CD4-positive, alpha-beta memory T cell (primary cell): ENCODE results near the gene SNTB2. TPM values are rescaled to one million over a fixed set of nuclear protein-coding genes. Genes with fewer than 3 reads are reported as not detected.

Experiments
- CTCF ChIA-PET: fragments of 350-600 bp; sonication (Branson Sonifier 250); formaldehyde crosslinking; loops from one replicate; lab custom pipeline; 2021; ENCODE audit warnings: inconsistent platforms; ENCODE audit not compliant: partially characterized antibody; lab: Charles Lee
- POLR2A ChIA-PET: fragments of 350-600 bp; sonication (Branson Sonifier 250); formaldehyde crosslinking; loops from one replicate; lab custom pipeline; 2021; ENCODE audit not compliant: partially characterized antibody; lab: Charles Lee
- DNase-seq, 5 donors: peaks; one replicate each; pipeline versions ENCODE4 v3.0.0 to v3.0.0-alpha.2; 2020 to 2022; ENCODE audit warnings: mixed read lengths in 1 of 5
- H3K27ac ChIP-seq: one replicate; pipeline ENCODE4 v1.7.0; 2013; ENCODE audit warnings: low read depth, low read length
- H3K27me3 ChIP-seq: 2 replicates; pipeline ENCODE4 v1.7.0; 2013; ENCODE audit warnings: mild to moderate bottlenecking, low read length, moderate library complexity; ENCODE audit not compliant: insufficient read depth
- H3K36me3 ChIP-seq: 2 replicates; pipeline ENCODE4 v1.7.0; 2013; ENCODE audit warnings: mild to moderate bottlenecking, low read length, moderate library complexity; ENCODE audit not compliant: insufficient read depth
- H3K4me1 ChIP-seq: 2 replicates; pipeline ENCODE4 v1.7.0; 2013; ENCODE audit warnings: mild to moderate bottlenecking, low read length, moderate library complexity; ENCODE audit not compliant: insufficient read depth
- H3K4me3 ChIP-seq, 2 donors: one replicate each; pipeline ENCODE4 v1.7.0; 2013; ENCODE audit warnings: low read length in 2 of 2, mild to moderate bottlenecking in 1 of 2
- H3K9me3 ChIP-seq, 2 donors: one replicate each; pipeline ENCODE4 v1.7.0; 2013; ENCODE audit warnings: low read length in 2 of 2, control low read depth in 1 of 2; ENCODE audit not compliant: control insufficient read depth in 1 of 2
- H3K27ac Mint-ChIP-seq, 7 donors: one replicate each; pipeline ENCODE4 v1.8.0; 2020 to 2021; ENCODE audit warnings: mixed read lengths in 7 of 7, mild to moderate bottlenecking in 6 of 7, inconsistent platforms in 3 of 7, moderate library complexity in 3 of 7
- H3K27me3 Mint-ChIP-seq, 2 donors: one replicate each; pipeline ENCODE4 v1.8.0; 2020 to 2021; ENCODE audit warnings: mixed read lengths in 2 of 2
- H3K36me3 Mint-ChIP-seq, 2 donors: one replicate each; pipeline ENCODE4 v1.8.0; 2020 to 2021; ENCODE audit warnings: mixed read lengths in 2 of 2, inconsistent platforms in 1 of 2, mild to moderate bottlenecking in 1 of 2
- H3K4me1 Mint-ChIP-seq, 4 donors: one replicate each; pipeline ENCODE4 v1.8.0; 2020 to 2021; ENCODE audit warnings: mixed read lengths in 4 of 4, mild to moderate bottlenecking in 1 of 4
- H3K4me3 Mint-ChIP-seq, 8 donors: one replicate each; pipeline ENCODE4 v1.8.0; 2020 to 2021; ENCODE audit warnings: mixed read lengths in 8 of 8, mild to moderate bottlenecking in 7 of 8, moderate library complexity in 6 of 8, inconsistent platforms in 3 of 8
- H3K9me3 Mint-ChIP-seq, 8 donors: one replicate each; pipeline ENCODE4 v1.8.0; 2020 to 2021; ENCODE audit warnings: mixed read lengths in 8 of 8, mild to moderate bottlenecking in 5 of 8, inconsistent platforms in 3 of 8, moderate library complexity in 1 of 8
- intact Hi-C: fragments of 100-400 bp; cut with micrococcal nuclease; formaldehyde crosslinking; loops from one replicate; pipeline ENCODE4 v1.15.1; 2023
- polyA plus RNA-seq, 2 donors: library from polyadenylated mRNA; unstranded; fragments of 300-500 nt; fragmentation: Illumina TruSeq; gene quantifications; one replicate each; pipeline ENCODE4 v1.2.3, GENCODE V29; 2021
- total RNA-seq, 2 experiments: library from RNA; stranded (reverse); gene quantifications; one replicate each; pipeline ENCODE4 v1.2.3, GENCODE V29; 2021

The SNTB2 gene
- total and polyA plus RNA-seq, 4 experiments from 2014 or later = 4.5 to 21.2 (median 17.3) TPM

DNA sequence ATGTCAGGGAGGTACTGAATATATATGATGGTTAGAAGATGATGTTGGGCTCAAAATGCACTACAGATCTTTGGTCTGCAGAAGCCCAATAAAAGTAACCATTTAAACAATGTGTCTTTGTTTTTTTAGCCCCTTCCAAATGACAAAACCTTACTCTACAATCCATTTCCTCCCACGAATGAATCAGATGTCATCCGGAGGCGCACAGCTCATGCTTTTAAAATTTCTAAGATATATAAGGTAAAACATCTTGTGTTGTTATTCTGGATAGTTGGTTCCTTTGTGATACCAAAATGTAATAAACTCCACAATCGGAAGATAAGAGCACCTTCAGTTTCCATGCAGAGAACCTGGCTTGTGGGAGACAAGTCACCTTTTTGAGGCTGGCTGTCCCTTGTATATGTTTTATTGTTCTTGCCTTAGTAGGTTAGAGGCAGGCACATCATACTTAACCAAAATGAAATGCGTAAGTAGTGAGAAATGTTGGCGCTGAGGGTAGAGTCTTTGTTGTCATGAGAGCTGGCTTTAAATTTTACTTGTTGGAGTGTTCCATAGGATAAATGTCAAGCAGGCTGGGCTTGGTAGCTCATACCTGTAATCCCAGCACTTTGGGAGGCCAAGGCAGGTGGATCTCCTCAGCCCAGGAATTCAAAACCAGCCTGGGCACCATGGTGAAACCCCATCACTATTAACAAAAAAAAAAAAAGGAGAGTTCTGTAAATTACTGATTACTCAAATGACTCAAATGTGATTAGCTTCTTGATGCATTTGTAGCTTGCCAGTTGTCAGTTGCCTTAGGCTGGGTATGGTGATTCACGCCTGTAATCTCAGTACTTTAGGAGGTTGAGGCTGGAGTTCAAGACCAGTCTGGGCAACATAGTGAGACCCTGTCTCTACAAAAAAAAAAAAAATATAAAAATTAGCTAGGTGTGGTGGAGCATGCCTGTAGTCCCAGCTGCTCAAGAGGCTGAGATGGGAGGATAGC lies 19.7 kb upstream of the SNTB2 start:
- CTCF ChIA-PET = interaction anchor here (1.0 to 10.1 kb wide), 5 partner anchors 9 to 119 kb away, joined by 3 to 61 read pairs (median 8); partner anchors contain the start of gene SNTB2
- no peak for DNase-seq
- Histone ChIP-seq H3K4me3 (no peak overlapping the region), H3K27me3 (no peaks in the 10 kb centered on the region), H3K27ac (no peak overlapping the region), H3K4me1 (peaks cover 24% of the 10 kb centered on the region), H3K9me3 (no peaks in the 10 kb centered on the region), H3K36me3 (peaks cover 33% of the 10 kb centered on the region)
- H3K27me3 Mint-ChIP-seq = no peaks in the 10 kb centered on the region
- intact Hi-C loops = no loop called here
- peak overlapping the region in 3 of 8 donors; percentile 2 to 63 (median 58) for H3K4me3 Mint-ChIP-seq
- peaks cover 23 to 26% (median 25%) of the 10 kb centered on the region in 4 donors for H3K4me1 Mint-ChIP-seq
- POLR2A ChIA-PET = interaction anchor here (4.4 kb wide), 1 partner anchor 20 kb away, joined by 28 read pairs; the partner anchor contains the start of gene SNTB2
- peaks cover 36 to 58% of the 10 kb centered on the region in 2 donors for H3K36me3 Mint-ChIP-seq
- peak overlapping the region in 6 of 7 donors; percentile 45 to 85 (median 76) for H3K27ac Mint-ChIP-seq
- peaks cover 0 to 2% (median 0%) of the 10 kb centered on the region in 8 donors for H3K9me3 Mint-ChIP-seq

DNA sequence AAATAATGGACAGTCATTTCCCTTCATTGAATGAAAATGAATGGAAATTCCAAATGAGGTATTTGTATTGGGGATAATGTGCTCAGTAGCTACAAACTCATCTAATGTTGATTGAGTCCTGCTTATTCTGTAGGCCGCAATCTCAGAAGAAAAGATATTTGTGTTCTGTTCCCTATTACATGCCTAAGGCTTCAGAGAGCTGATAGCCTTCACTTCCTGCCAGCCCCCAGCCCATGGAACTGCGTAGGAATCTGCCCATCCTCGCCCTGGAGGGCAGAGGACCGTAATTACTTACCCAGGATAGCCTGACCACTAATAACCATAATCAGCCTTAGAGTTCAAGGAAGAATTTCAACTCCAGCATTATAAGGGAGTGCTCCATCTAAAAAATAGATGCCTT lies 17.9 kb upstream of the SNTB2 start:
- DNase-seq = no peak
- Mint-ChIP-seq H3K27ac (no peak overlapping the region), H3K27me3 (no peaks in the 10 kb centered on the region), H3K36me3 (peaks cover 28 to 47% of the 10 kb centered on the region in 2 donors), H3K4me1 (peaks cover 25 to 30% (median 26%) of the 10 kb centered on the region in 4 donors), H3K4me3 (no peak overlapping the region), H3K9me3 (peaks cover 0 to 2% (median 0%) of the 10 kb centered on the region in 8 donors)
- POLR2A ChIA-PET = interaction anchor here (0.8 kb wide), 1 partner anchor 10 kb away, joined by 3 read pairs; no protein-coding TSS in a partner anchor
- H3K27ac ChIP-seq = no peak overlapping the region
- CTCF ChIA-PET = interaction anchor here (10.1 kb wide), 1 partner anchor 18 kb away, joined by 61 read pairs; no protein-coding TSS in a partner anchor
- peaks cover 24% of the 10 kb centered on the region for H3K4me1 ChIP-seq
- H3K9me3 ChIP-seq = no peaks in the 10 kb centered on the region
- H3K36me3 ChIP-seq = peaks cover 23% of the 10 kb centered on the region
- intact Hi-C loops = no loop called here
- H3K4me3 ChIP-seq = no peak overlapping the region
- no peaks in the 10 kb centered on the region for H3K27me3 ChIP-seq

DNA sequence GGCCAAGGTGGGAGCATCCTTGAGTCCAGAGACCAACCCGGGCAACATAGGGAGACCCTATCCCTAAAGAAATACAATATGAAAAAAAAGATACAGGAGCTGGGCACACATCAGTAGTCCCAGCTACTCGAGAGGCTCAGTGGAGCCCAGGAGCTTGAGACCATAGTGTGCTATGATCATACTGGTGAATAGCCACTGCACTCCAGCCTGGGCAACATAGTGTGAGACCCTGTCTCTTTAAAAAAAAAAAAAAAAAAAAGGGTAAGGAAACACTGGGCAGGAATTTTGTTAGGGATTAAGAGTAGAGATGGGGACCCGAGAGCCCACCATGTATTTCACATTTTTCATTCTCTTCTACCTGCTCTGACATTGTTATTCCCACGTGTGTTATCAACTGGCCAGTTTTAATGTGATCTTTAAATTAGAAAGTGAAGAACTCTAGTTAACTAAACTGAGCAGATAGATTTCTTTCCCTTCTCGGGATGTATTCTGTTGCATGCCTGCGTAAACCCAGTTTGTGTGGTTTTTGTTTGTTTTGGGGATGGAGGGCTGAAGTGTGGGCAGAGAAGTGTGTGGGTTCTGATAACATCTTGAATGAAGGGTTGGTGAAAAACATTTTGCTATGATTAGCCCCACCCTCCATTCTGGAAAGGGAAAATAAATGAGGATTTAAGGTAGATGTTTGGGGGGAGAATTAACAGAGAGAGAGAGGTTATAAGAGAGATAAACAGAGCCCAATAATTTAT lies 17.2 kb upstream of the SNTB2 start:
- H3K36me3 ChIP-seq = peaks cover 20% of the 10 kb centered on the region
- Mint-ChIP-seq H3K4me1 (peaks cover 25 to 30% (median 26%) of the 10 kb centered on the region in 4 donors), H3K4me3 (peak overlapping the region in 1 of 8 donors; percentile 56), H3K27ac (peak overlapping the region in 3 of 7 donors; percentile 19 to 60 (median 59)), H3K36me3 (peaks cover 26 to 42% of the 10 kb centered on the region in 2 donors), H3K9me3 (peaks cover 0 to 2% (median 0%) of the 10 kb centered on the region in 8 donors), H3K27me3 (no peaks in the 10 kb centered on the region)
- no peaks in the 10 kb centered on the region for H3K27me3 ChIP-seq
- POLR2A ChIA-PET = no interaction called here
- no peak overlapping the region for H3K4me3 ChIP-seq
- no peak overlapping the region for H3K27ac ChIP-seq
- CTCF ChIA-PET = interaction anchor here (10.1 kb wide), 1 partner anchor 19 kb away, joined by 61 read pairs; no protein-coding TSS in a partner anchor
- H3K4me1 ChIP-seq = peaks cover 24% of the 10 kb centered on the region
- H3K9me3 ChIP-seq = no peaks in the 10 kb centered on the region
- intact Hi-C loops = no loop called here
- no peak for DNase-seq

DNA sequence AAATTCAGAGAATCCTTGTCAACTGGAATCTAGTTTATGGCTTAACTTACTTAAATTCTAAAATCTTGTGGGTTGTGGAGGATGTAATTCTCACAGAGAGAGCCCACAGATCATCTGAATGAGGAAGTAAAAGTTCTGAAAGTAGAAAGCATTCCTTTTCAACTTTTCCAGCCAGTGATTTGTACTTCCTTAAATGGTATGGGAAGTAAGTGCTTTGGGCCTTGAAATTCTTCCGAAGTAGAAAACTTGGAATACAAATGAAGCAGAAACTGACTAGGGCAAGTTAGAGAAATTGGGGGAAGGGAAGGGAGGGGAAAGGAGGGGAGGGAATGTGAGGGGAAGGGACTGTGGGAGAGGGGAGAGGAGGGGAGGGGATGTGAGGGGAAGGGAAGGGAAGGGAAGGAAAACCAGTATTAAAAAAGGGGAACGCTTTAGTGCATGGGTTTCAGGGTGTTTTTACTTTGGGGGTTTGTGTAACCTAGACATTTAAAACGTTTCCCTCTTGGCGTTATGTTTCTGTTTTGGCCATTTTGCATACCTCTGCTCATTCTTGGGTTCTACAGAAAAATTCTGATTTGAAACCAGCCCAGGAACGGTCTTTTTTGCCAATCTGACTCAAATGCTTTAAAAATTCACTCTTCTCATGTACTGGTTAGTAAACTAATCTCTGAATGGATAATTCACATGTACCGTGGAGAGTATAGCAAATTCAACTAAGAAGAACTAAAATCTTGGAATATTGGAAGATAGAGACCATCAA lies 15.5 kb upstream of the SNTB2 start:
- Mint-ChIP-seq H3K27ac (no peak overlapping the region), H3K36me3 (peaks cover 19 to 26% of the 10 kb centered on the region in 2 donors), H3K27me3 (no peaks in the 10 kb centered on the region), H3K4me3 (no peak overlapping the region), H3K9me3 (peaks cover 0 to 2% (median 0%) of the 10 kb centered on the region in 8 donors), H3K4me1 (peaks cover 13 to 17% (median 16%) of the 10 kb centered on the region in 4 donors)
- no peak overlapping the region for H3K27ac ChIP-seq
- no peaks in the 10 kb centered on the region for H3K9me3 ChIP-seq
- H3K27me3 ChIP-seq = no peaks in the 10 kb centered on the region
- intact Hi-C loops = no loop called here
- ChIA-PET POLR2A (no interaction called here), CTCF (interaction anchor here (1.3 kb wide), 1 partner anchor 11 kb away, joined by 3 read pairs; no protein-coding TSS in a partner anchor)
- H3K4me3 ChIP-seq = no peak overlapping the region
- H3K4me1 ChIP-seq = peaks cover 14% of the 10 kb centered on the region
- peaks cover 16% of the 10 kb centered on the region for H3K36me3 ChIP-seq
- DNase-seq = no peak

DNA sequence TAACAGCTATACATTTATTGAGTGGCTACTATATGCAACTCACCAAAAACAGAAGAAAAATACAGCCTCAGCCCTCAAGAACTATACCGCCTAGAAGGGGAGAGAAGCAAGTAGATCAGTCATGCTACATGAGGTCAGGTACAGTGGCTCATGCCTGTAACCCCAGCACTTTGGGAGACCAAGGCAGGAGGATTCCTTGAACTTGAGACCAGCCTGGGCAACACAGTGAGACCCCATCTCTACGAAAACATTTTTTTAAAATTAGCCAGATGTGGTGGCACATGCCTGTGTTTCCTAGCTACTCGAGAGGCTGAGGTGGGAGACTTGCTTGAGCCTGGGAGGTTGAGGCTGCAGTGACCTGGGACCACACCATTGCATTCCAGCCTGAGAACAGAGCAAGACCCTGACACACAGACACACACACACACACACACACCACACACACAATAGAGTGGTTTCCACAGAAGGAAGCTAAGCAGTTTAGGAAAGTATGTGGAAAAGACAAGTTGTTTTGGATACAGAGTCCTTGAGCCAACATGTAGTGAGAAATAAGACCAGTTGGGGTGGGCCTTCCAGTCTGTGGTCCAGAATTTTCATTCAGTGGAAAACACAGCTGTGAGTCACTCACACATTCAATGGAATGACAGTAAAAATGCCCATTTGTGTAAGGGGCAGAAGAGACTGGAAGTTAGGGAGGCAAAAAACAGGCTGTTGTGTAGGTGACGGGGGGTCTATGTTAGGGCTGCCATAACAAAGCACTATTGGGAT lies 10.7 kb upstream of the SNTB2 start:
- Histone ChIP-seq H3K4me3 (no peak overlapping the region), H3K27ac (no peak overlapping the region), H3K9me3 (no peaks in the 10 kb centered on the region), H3K4me1 (no peaks in the 10 kb centered on the region), H3K27me3 (no peaks in the 10 kb centered on the region), H3K36me3 (no peaks in the 10 kb centered on the region)
- no peak overlapping the region for H3K4me3 Mint-ChIP-seq
- H3K27me3 Mint-ChIP-seq = no peaks in the 10 kb centered on the region
- H3K36me3 Mint-ChIP-seq = peaks cover 0 to 2% of the 10 kb centered on the region in 2 donors
- intact Hi-C loops = no loop called here
- H3K9me3 Mint-ChIP-seq = peaks cover 0 to 2% (median 0%) of the 10 kb centered on the region in 8 donors
- H3K4me1 Mint-ChIP-seq = peaks cover 0 to 8% (median 6%) of the 10 kb centered on the region in 4 donors
- no peak for DNase-seq
- ChIA-PET CTCF (interaction anchor here (0.7 to 1.5 kb wide), 4 partner anchors 10 to 35 kb away, joined by 3 to 4 read pairs (median 3); partner anchors contain the start of gene SNTB2), POLR2A (interaction anchor here (0.6 to 1.1 kb wide), 2 partner anchors 10 to 1625 kb away, joined by 3 read pairs; partner anchors contain the start of gene SNTB2)
- H3K27ac Mint-ChIP-seq = peak overlapping the region in 3 of 7 donors; percentile 12 to 72 (median 48)
